Esophagus mucosa (tissue), 1 donor: ENCODE results near the gene COL8A1. TPM values are rescaled to one million over a fixed set of nuclear protein-coding genes. Genes with fewer than 3 reads are reported as not detected.

Source experiments
- ATAC-seq: fragments of 200-7000 bp; cut with Tn5 transposase; one replicate; pipeline ENCODE4 v1.9.1; 2020
- total RNA-seq: library from RNA; stranded (reverse); gene quantifications from one replicate; pipeline ENCODE4 v1.2.4, GENCODE V29; 2023
- donor health status: DM: yes; HTN: yes; CAD: no.

The COL8A1 gene
- total RNA-seq, 1 donor from 2014 or later = 2.2 TPM

- ATAC-seq = no peak
Observed at GRCh38 chr3:99674086-99674789, 35.8 kb downstream of the COL8A1 start.

GRCh38 chr3:99678023-99678422 is 39.6 kb downstream of the COL8A1 start:
- no peak for ATAC-seq

DNA sequence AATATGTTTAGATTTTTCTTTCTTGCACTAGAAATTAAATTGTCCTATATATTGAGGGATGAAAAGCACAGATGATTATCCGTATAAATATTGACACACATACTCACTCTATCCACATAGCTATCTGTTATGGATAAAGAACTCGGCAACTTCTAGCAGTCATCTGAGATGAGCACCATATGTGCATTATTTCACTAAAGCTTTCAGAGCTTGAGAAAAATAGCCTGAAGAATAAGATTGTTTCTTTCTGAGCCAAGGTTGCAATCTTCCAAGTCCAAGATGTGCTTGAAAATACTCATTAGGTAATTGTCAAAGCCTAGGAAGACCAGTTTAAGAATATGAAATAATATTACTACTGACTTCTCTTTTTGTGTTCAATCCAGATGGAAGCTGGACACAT is 40.5 kb downstream of the COL8A1 start:
- ATAC-seq = no peak

GRCh38 chr3:99681512-99681911 is 43.1 kb downstream of the COL8A1 start:
- ATAC-seq = no peak

DNA sequence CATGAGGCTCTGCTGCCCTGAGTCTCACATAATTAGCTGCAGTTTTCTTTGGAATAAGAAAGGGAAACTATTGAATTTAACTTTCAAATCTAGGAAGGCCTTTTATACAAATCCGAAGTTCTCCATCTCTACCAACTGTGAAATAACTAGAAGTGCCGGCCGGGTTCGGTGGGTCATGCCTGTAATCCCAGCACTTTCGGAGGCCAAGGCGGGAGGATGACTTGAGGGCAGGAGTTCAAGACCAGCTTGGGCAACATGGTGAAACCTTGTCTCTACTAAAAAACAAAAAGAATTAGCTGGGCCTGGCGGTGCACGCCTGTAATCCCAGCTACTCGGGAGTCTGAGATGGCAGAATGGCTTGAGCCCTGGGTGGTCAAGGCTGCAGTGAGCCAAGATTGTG is 43.6 kb downstream of the COL8A1 start:
- no peak for ATAC-seq

- no peak for ATAC-seq
Observed at GRCh38 chr3:99683465-99683864, 45.1 kb downstream of the COL8A1 start.

DNA sequence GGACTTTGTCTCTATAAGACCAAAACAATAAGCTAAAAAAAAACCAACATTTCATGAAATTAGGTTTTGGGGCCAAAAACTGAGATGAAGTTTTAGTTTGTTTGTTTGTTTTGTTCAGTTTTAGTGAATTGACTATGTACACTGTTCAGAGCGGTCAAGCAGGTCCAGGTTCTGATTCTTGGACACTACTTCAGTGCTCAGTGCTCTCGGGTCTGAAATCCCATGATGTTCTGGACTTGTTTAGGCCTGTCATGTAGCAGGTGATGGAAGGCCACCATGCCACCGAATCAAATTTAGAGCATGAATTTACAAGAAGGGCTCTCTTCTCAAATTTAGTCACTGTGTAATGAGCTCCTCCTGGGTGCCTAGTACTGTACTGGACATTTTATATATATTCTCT is 45.5 kb downstream of the COL8A1 start:
- no peak for ATAC-seq

GRCh38 chr3:99684644-99685043 is 46.2 kb downstream of the COL8A1 start:
- no peak for ATAC-seq

- ATAC-seq = no peak
Observed at GRCh38 chr3:99686469-99686868, 48.1 kb downstream of the COL8A1 start.

DNA sequence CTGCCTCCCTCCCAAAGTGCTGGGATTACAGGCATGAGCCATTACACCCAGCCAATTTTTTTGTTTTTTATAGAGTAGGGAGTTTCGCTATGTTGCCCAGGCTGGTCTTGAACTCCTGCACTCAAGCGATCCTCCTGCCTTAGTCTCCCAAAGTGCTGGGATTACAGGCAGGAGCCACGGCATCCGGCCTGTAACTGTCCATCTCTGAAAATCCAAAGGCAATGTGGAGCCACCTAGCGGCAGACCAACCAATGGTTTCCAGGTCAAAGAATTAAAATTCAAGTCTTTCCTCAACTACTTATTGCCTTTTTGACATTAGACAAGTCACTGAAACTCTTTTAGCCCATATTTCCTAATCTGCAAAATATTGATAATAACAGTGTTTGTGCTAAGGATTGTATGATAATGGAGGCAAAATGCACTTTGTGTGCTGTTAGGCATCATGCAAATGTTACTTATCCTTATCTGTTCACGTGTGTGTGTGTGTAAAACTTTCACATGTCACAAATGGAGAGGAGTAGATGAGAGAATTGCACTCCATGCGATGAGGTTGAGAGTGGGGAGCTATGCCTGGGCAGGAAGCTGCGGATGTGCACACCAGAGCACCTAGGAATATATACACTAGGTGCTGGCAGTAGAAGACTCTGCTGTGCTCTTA is 48.7 kb downstream of the COL8A1 start:
- no peak for ATAC-seq

GRCh38 chr3:99690761-99691369 is 52.5 kb downstream of the COL8A1 start:
- ATAC-seq = no peak

- ATAC-seq = no peak
Observed at GRCh38 chr3:99693636-99694035, 55.2 kb downstream of the COL8A1 start.

DNA sequence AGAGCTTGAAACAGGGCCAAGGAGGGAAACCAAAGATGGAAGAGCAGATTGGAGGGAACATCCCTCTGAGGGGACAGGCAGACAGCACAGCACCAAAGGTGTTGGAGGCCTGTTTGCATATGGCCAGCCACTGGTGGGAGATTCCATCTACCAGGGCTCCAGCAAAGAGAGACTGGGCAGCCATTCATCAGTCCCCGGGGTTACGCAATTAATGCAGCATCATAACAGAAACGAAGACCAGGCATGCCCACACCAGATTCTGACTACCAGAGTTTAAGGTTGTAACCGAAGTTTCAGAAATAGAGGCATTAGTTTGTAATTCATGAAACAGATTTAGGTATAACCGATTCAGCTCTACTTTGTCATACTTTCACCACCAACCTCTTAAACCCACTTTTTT is 58.1 kb downstream of the COL8A1 start:
- ATAC-seq = no peak

- no peak for ATAC-seq
Observed at GRCh38 chr3:99697250-99697649, 58.9 kb downstream of the COL8A1 start.

- no peak for ATAC-seq
Observed at GRCh38 chr3:99698932-99699331, 60.5 kb downstream of the COL8A1 start.

- ATAC-seq = no peak
Observed at GRCh38 chr3:99699841-99700240, 61.4 kb downstream of the COL8A1 start.

DNA sequence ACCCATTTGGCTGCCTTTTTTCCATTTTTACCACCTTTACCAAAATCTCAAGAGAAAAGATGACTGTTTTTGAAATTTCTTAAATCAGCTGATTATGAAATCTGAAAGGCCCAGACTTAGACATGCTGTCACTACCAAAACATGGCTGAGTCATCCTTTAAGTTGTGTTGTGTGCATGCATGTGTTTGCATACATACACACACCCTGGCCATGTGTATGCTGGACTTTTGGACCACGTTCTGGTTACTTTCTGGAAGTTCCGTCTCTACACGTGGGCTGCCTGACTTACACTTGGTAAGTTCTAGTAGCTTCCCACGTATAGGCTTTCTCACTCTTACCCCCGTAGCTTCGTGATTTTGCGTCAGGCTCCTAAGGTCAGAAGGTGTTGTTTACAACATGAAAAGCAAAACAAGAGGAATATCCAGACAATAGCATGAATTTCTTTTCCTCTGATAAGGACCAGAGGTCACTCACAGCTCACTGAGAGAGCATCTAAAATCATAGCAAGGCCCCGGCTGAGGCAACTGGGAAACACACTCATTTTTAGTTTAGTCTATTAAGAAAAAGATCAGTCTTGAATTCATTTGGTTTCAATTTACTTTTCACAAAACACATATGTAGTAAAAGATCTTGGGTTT is 62.4 kb downstream of the COL8A1 start:
- ATAC-seq = no peak

GRCh38 chr3:99702953-99703943 is 64.9 kb downstream of the COL8A1 start:
- ATAC-seq = no peak

DNA sequence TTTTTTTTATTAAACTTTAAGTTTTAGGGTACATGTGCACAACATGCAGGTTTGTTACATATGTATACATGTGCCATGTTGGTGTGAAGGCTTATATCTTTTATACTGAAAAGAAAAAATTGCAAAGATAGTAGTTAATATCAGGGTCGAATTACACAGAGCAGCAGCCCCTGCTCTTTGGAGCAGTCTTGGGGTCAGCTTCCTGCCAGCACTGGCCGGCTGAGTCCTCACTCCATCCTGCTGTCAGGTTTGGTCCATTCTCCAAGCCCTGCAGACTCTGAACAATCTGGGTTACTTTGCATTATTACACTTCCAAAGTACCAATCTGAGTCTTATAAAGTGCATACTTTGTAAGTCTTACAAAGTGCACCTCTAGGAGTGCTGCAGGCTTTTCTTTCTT is 66.0 kb downstream of the COL8A1 start:
- ATAC-seq = no peak

DNA sequence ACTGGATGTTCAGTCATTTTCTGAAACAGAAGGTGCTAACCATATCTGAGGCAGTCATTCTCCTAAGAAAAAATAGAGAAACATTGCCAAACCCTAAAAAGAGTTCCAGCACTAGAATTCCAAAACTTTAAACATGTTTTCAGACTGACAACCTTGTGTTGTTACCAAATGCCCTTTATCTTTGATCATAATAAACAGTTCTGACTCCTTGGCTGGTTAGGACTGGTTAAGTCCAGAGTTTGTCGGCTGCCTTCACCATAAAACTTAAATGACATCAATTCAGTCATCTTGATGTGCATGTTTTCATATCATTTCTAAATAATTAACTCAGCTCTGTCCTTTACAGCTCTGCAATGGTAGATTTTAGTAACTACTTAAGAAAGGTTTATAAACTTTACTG is 68.0 kb downstream of the COL8A1 start:
- no peak for ATAC-seq

- no peak for ATAC-seq
Observed at GRCh38 chr3:99708207-99708745, 69.9 kb downstream of the COL8A1 start.

DNA sequence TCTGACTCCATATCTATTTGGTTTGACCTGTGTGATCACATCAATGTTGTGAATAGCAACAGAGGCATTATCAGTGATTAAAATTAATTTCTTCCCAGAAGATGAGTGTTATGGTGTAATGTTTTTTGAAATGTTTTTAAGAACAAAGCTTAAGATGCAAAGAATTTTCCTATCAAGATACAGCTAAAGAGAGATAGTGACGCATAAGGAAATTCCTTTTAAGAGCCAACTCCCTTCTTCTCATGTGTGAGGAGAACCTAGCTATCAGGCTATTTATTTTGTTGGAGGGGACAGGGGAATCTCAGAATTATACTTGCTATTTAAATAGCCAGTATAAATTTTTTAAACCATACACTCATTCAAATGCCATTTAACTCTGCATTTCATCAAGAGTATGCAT is 71.3 kb downstream of the COL8A1 start:
- ATAC-seq = no peak
